Neural progenitor cell (in vitro differentiated cells): ENCODE measurements around the gene BCAS1. TPM values are rescaled to one million over a fixed set of nuclear protein-coding genes. Genes with fewer than 3 reads are reported as not detected.

Source experiments
- DNase-seq: peaks from one replicate; pipeline ENCODE4 v3.0.0-alpha.2; 2016; ENCODE audit warnings: low spot score
- H2AFZ ChIP-seq: fragments of 200-600 bp; sonication (generic); replicated peaks from 2 replicates; pipeline ENCODE4 v1.6.1; 2016; ENCODE audit warnings: antibody characterized with exemption
- H3F3A ChIP-seq: fragments of 200-600 bp; sonication (generic); 2 replicates; pipeline ENCODE4 v1.6.1; 2016; ENCODE audit warnings: antibody characterized with exemption, low read depth
- H3K27ac ChIP-seq: fragments of 200-600 bp; sonication (generic); 2 replicates; pipeline ENCODE4 v1.5.1; 2016; ENCODE audit warnings: mild to moderate bottlenecking
- H3K27me3 ChIP-seq: fragments of 200-600 bp; sonication (generic); 2 replicates; pipeline ENCODE4 v1.6.1; 2016; ENCODE audit warnings: mild to moderate bottlenecking, moderate library complexity
- H3K36me3 ChIP-seq: fragments of 200-600 bp; sonication (generic); 2 replicates; pipeline ENCODE4 v1.5.1; 2016
- H3K4me1 ChIP-seq: fragments of 200-600 bp; sonication (generic); 2 replicates; pipeline ENCODE4 v1.6.1; 2016; ENCODE audit warnings: mixed run types
- H3K4me2 ChIP-seq: fragments of 200-600 bp; sonication (generic); 2 replicates; pipeline ENCODE4 v1.6.1; 2016
- H3K4me3 ChIP-seq: fragments of 200-600 bp; sonication (generic); 2 replicates; pipeline ENCODE4 v1.5.1; 2016
- H3K79me2 ChIP-seq: fragments of 200-600 bp; sonication (generic); 2 replicates; pipeline ENCODE4 v1.6.1; 2016; ENCODE audit warnings: low read depth
- H3K9ac ChIP-seq: fragments of 200-600 bp; sonication (generic); 2 replicates; pipeline ENCODE4 v1.6.1; 2016
- H3K9me3 ChIP-seq: fragments of 200-600 bp; sonication (generic); 2 replicates; pipeline ENCODE4 v1.5.1; 2016; ENCODE audit warnings: low read depth
- H4K20me1 ChIP-seq: fragments of 200-600 bp; sonication (generic); 2 replicates; pipeline ENCODE4 v1.6.1; 2016; ENCODE audit warnings: low read depth
- H3K27ac Mint-ChIP-seq: 3 replicates; pipeline ENCODE4 v1.8.0; 2021; ENCODE audit warnings: mixed read lengths
- H3K27me3 Mint-ChIP-seq: 2 replicates; pipeline ENCODE4 v1.8.0; 2022; ENCODE audit warnings: low read depth, mild to moderate bottlenecking, inconsistent platforms, moderate library complexity, mixed read lengths; ENCODE audit not compliant: insufficient read depth
- H3K36me3 Mint-ChIP-seq: 3 replicates; pipeline ENCODE4 v1.8.0; 2021; ENCODE audit warnings: mixed read lengths
- H3K4me1 Mint-ChIP-seq: 3 replicates; pipeline ENCODE4 v1.8.0; 2021; ENCODE audit warnings: mixed read lengths
- H3K4me3 Mint-ChIP-seq: 3 replicates; pipeline ENCODE4 v1.8.0; 2021; ENCODE audit warnings: mild to moderate bottlenecking, moderate library complexity, mixed read lengths
- H3K9me3 Mint-ChIP-seq: 3 replicates; pipeline ENCODE4 v1.8.0; 2020; ENCODE audit warnings: mixed read lengths
- EZH2 ChIP-seq: fragments of 200-600 bp; sonication (generic); IDR thresholded peaks from 2 replicates; pipeline ENCODE4 v1.6.1; 2017; ENCODE audit warnings: antibody characterized with exemption, mild to moderate bottlenecking, moderate library complexity
- EZH2phosphoT487 ChIP-seq: fragments of 200-600 bp; sonication (generic); IDR thresholded peaks from 2 replicates; pipeline ENCODE4 v1.6.1; 2017; ENCODE audit warnings: antibody characterized with exemption
- total RNA-seq: library from RNA; depleted of rRNA; stranded (reverse); fragments of >200 nt; gene quantifications from 2 replicates; pipeline ENCODE4 v1.2.3, GENCODE V29; 2015; ENCODE audit warnings: low replicate concordance
- TF ChIP-seq, protein P1 (sequence below): fragments of 200-600 bp; sonication (generic); IDR thresholded peaks from 2 replicates; pipeline ENCODE4 v1.5.1; 2017; ENCODE audit warnings: antibody characterized with exemption, mild to moderate bottlenecking

BCAS1 gene
- total RNA-seq, 1 donor from 2014 or later, result not detected

DNA sequence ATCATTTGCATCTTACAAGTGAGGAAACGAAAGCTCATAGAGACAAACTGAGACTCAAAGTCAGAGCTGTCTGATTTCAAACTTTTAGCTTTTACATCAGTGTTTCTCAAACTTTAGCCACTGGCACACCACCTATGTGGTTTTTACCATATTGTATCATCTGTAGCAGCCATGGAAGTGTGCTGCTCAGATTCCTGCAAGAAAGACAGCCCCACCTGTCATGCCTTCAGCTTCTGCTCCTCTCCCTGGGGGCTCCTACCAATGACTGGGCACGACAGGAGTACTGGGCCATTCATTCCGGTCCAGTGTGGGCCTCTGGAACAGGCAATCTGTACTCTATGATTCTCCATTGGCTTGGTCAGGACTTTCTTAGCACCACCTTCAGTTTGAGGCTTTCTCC, 87.0 kb downstream of the BCAS1 start:
- H3F3A ChIP-seq, result no peaks in the 10 kb centered on the region
- TF ChIP-seq, protein P1, sequence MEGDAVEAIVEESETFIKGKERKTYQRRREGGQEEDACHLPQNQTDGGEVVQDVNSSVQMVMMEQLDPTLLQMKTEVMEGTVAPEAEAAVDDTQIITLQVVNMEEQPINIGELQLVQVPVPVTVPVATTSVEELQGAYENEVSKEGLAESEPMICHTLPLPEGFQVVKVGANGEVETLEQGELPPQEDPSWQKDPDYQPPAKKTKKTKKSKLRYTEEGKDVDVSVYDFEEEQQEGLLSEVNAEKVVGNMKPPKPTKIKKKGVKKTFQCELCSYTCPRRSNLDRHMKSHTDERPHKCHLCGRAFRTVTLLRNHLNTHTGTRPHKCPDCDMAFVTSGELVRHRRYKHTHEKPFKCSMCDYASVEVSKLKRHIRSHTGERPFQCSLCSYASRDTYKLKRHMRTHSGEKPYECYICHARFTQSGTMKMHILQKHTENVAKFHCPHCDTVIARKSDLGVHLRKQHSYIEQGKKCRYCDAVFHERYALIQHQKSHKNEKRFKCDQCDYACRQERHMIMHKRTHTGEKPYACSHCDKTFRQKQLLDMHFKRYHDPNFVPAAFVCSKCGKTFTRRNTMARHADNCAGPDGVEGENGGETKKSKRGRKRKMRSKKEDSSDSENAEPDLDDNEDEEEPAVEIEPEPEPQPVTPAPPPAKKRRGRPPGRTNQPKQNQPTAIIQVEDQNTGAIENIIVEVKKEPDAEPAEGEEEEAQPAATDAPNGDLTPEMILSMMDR, result no peak
- no peak for TF ChIP-seq EZH2phosphoT487
- H3K9me3 ChIP-seq, result no peaks in the 10 kb centered on the region
- H2AFZ ChIP-seq, result no peak overlapping the region
- no peak overlapping the region for H3K4me3 Mint-ChIP-seq
- no peaks in the 10 kb centered on the region for H4K20me1 ChIP-seq
- no peaks in the 10 kb centered on the region for H3K27me3 Mint-ChIP-seq
- H3K4me1 ChIP-seq, result no peaks in the 10 kb centered on the region
- H3K36me3 ChIP-seq, result no peaks in the 10 kb centered on the region
- no peaks in the 10 kb centered on the region for H3K27me3 ChIP-seq
- H3K4me1 Mint-ChIP-seq, result no peaks in the 10 kb centered on the region
- no peaks in the 10 kb centered on the region for H3K36me3 Mint-ChIP-seq
- no peak overlapping the region for H3K27ac ChIP-seq
- H3K27ac Mint-ChIP-seq, result no peak overlapping the region
- H3K9me3 Mint-ChIP-seq, result peaks cover 5% of the 10 kb centered on the region
- H3K9ac ChIP-seq, result no peak overlapping the region
- no peak for DNase-seq
- no peaks in the 10 kb centered on the region for H3K79me2 ChIP-seq
- no peak overlapping the region for H3K4me3 ChIP-seq
- no peak overlapping the region for H3K4me2 ChIP-seq

DNA sequence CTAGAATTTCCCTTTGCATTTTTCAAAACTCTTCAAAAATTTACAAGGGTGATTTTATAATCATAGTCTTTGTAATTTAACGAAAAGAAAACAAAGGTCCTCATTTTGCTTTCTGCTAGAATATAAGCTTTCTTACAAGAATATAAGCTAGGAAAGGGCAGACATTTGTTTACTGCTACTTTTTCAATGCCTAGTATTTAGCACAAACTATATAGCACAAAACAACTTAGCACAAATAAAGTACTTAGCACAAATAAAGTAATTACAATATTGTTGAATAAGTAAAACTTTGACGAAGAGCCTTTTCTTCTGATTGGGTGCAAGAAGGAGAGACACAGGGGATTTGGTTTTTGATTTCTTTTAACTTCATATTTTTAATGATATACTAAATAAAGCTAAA, 87.8 kb downstream of the BCAS1 start:
- Histone ChIP-seq H3K4me2 (no peak overlapping the region), H4K20me1 (no peaks in the 10 kb centered on the region), H2AFZ (no peak overlapping the region), H3K4me1 (no peaks in the 10 kb centered on the region), H3K9ac (no peak overlapping the region), H3K9me3 (no peaks in the 10 kb centered on the region), H3K79me2 (no peaks in the 10 kb centered on the region), H3K27me3 (no peaks in the 10 kb centered on the region), H3K4me3 (no peak overlapping the region), H3K36me3 (no peaks in the 10 kb centered on the region), H3F3A (no peaks in the 10 kb centered on the region), H3K27ac (no peak overlapping the region)
- Mint-ChIP-seq H3K27ac (no peak overlapping the region), H3K36me3 (no peaks in the 10 kb centered on the region), H3K4me3 (no peak overlapping the region), H3K9me3 (peaks cover 5% of the 10 kb centered on the region), H3K27me3 (no peaks in the 10 kb centered on the region), H3K4me1 (no peaks in the 10 kb centered on the region)
- TF ChIP-seq EZH2, result no peak
- no peak for TF ChIP-seq EZH2phosphoT487
- TF ChIP-seq, protein P1, result no peak
- no peak for DNase-seq

DNA sequence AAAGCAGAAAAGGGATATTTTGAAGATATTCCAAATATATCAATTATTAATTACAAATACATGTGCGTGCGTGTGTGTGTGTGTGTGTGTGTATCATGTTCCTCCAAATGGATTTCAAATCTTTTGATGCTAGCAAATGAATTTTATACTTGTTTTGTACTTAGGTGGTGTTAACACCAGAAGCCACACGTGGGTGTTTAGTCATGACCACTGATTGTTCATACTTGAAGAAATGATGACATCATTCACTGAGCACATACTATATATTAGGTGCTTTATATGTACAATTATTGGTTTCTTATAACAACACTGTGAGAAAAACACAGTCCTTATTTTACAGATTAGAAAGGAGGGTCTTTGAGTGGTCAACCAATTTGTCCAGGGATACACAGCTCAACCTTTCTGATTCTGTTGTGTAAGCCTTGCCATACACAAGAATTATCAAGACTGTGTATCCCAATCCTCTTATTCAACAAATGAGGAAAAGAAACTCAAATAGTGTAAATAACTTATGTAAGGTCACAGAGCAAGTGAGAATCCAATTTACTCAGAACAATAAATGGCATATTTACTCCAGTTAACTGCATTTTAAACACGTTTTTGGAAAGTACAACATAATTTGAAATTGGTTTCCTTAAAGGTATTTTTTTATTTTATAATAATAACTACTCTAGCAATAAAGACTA, 88.5 kb downstream of the BCAS1 start:
- Mint-ChIP-seq H3K4me3 (no peak overlapping the region), H3K4me1 (no peaks in the 10 kb centered on the region)
- TF ChIP-seq, protein P1, result no peak
- TF ChIP-seq EZH2, result no peak

More for the DNA sequence above, 88.5 kb downstream of the BCAS1 start:
- Histone ChIP-seq H2AFZ (no peak overlapping the region), H4K20me1 (no peaks in the 10 kb centered on the region), H3K4me3 (no peak overlapping the region), H3K4me2 (no peak overlapping the region), H3F3A (no peaks in the 10 kb centered on the region), H3K79me2 (no peaks in the 10 kb centered on the region), H3K9me3 (no peaks in the 10 kb centered on the region), H3K4me1 (no peaks in the 10 kb centered on the region), H3K9ac (no peak overlapping the region), H3K36me3 (no peaks in the 10 kb centered on the region), H3K27me3 (no peaks in the 10 kb centered on the region), H3K27ac (no peak overlapping the region)
- no peaks in the 10 kb centered on the region for H3K27me3 Mint-ChIP-seq
- no peak for DNase-seq
- H3K27ac Mint-ChIP-seq, result no peak overlapping the region
- peaks cover 5% of the 10 kb centered on the region for H3K9me3 Mint-ChIP-seq
- H3K36me3 Mint-ChIP-seq, result no peaks in the 10 kb centered on the region
